DND-41 (cell line): Measurements from ENCODE around the gene LAPTM5.

Experiments
- ATAC-seq: fragments of 200-7000 bp; cut with Tn5 transposase; 3 replicates; pipeline ENCODE4 v1.9.1; 2021; ENCODE audit warnings: low read depth; ENCODE audit not compliant: insufficient read depth
- DNase-seq: peaks from one replicate; pipeline ENCODE4 v3.0.0-alpha.2; 2020
- H2AFZ ChIP-seq: 2 replicates; pipeline ENCODE4 v1.6.0; 2012; ENCODE audit warnings: low read depth, low read length
- H3K27ac ChIP-seq: 2 replicates; pipeline ENCODE4 v1.5.1; 2012; ENCODE audit warnings: low read length, inconsistent platforms
- H3K27me3 ChIP-seq: fragments of 200-600 bp; sonication (generic); 2 replicates; pipeline ENCODE4 v1.6.0; 2012; ENCODE audit warnings: low read length, mild to moderate bottlenecking, inconsistent platforms; ENCODE audit not compliant: insufficient read depth, poor library complexity
- H3K36me3 ChIP-seq: 2 replicates; pipeline ENCODE4 v1.5.1; 2012; ENCODE audit warnings: low read length, inconsistent platforms; ENCODE audit not compliant: insufficient read depth
- H3K4me1 ChIP-seq: 2 replicates; pipeline ENCODE4 v1.5.1; 2012; ENCODE audit warnings: mild to moderate bottlenecking, low read length; ENCODE audit not compliant: insufficient read depth
- H3K4me2 ChIP-seq: 2 replicates; pipeline ENCODE4 v1.6.0; 2012; ENCODE audit warnings: mild to moderate bottlenecking, moderate library complexity, low read length, inconsistent platforms; ENCODE audit not compliant: insufficient read depth
- H3K4me3 ChIP-seq, 2 experiments: fragments of 200-600 bp in 1 of 2; shearing (Covaris generic) in 1 of 2; 2 replicates each; pipeline ENCODE4 v1.5.1; 2012 to 2016; ENCODE audit warnings: inconsistent platforms in 2 of 2, low read length in 2 of 2, mild to moderate bottlenecking in 2 of 2, low read depth in 1 of 2, moderate library complexity in 1 of 2
- H3K79me2 ChIP-seq: 2 replicates; pipeline ENCODE4 v1.6.0; 2012; ENCODE audit warnings: low read length, inconsistent platforms; ENCODE audit not compliant: insufficient read depth
- H3K9ac ChIP-seq: 2 replicates; pipeline ENCODE4 v1.6.0; 2012; ENCODE audit warnings: low read depth, mild to moderate bottlenecking, inconsistent platforms, low read length, moderate library complexity
- H3K9me3 ChIP-seq: 2 replicates; pipeline ENCODE4 v1.5.1; 2012; ENCODE audit warnings: low read length, moderate library complexity, mild to moderate bottlenecking, inconsistent platforms; ENCODE audit not compliant: insufficient read depth, severe bottlenecking
- H4K20me1 ChIP-seq: 2 replicates; pipeline ENCODE4 v1.6.0; 2012; ENCODE audit warnings: low read length; ENCODE audit not compliant: insufficient read depth
- EZH2 ChIP-seq: IDR thresholded peaks from 3 replicates; pipeline ENCODE4 v1.6.1; 2012; ENCODE audit warnings: borderline replicate concordance, low read depth, mild to moderate bottlenecking, moderate library complexity, low read length, inconsistent platforms; ENCODE audit not compliant: severe bottlenecking
- TF ChIP-seq, protein P1 (sequence below): IDR thresholded peaks from 2 replicates; pipeline ENCODE4 v1.5.1; 2012; ENCODE audit warnings: borderline replicate concordance, low read length, moderate library complexity, mild to moderate bottlenecking; ENCODE audit not compliant: poor library complexity, severe bottlenecking; ENCODE audit errors: extremely low read depth

LAPTM5 gene

DNA sequence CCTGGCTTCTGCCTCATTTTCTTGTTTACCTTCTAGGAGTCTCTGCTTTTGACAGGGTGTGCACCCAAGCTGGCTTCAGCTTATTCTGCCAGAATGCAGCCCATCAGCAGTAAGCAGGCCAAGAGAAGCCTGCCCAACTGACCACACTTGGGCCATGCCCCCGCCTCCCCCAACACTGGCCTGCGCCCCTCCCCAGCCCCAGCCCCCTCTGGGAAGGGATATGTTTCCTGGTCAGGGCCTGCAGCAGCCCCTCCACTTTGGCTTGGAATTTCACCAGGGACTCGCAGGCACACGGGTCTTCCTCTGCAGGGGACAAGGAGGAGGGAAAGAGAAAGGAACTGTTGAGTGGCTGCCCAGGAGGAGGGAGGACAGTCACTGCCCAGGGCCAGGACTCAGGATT, 43.5 kb downstream of the LAPTM5 start:
- Histone ChIP-seq H3K9ac (no peak overlapping the region), H3K79me2 (no peaks in the 10 kb centered on the region), H3K27me3 (peaks cover 5% of the 10 kb centered on the region), H4K20me1 (no peaks in the 10 kb centered on the region), H2AFZ (no peak overlapping the region), H3K4me2 (no peak overlapping the region), H3K27ac (no peak overlapping the region), H3K36me3 (no peaks in the 10 kb centered on the region), H3K4me1 (peaks cover 11% of the 10 kb centered on the region), H3K9me3 (no peaks in the 10 kb centered on the region), H3K4me3 (no peak overlapping the region)
- ATAC-seq (no peak), DNase-seq (no peak)
- no peak for TF ChIP-seq EZH2
- TF ChIP-seq, protein P1, sequence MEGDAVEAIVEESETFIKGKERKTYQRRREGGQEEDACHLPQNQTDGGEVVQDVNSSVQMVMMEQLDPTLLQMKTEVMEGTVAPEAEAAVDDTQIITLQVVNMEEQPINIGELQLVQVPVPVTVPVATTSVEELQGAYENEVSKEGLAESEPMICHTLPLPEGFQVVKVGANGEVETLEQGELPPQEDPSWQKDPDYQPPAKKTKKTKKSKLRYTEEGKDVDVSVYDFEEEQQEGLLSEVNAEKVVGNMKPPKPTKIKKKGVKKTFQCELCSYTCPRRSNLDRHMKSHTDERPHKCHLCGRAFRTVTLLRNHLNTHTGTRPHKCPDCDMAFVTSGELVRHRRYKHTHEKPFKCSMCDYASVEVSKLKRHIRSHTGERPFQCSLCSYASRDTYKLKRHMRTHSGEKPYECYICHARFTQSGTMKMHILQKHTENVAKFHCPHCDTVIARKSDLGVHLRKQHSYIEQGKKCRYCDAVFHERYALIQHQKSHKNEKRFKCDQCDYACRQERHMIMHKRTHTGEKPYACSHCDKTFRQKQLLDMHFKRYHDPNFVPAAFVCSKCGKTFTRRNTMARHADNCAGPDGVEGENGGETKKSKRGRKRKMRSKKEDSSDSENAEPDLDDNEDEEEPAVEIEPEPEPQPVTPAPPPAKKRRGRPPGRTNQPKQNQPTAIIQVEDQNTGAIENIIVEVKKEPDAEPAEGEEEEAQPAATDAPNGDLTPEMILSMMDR: no peak

DNA sequence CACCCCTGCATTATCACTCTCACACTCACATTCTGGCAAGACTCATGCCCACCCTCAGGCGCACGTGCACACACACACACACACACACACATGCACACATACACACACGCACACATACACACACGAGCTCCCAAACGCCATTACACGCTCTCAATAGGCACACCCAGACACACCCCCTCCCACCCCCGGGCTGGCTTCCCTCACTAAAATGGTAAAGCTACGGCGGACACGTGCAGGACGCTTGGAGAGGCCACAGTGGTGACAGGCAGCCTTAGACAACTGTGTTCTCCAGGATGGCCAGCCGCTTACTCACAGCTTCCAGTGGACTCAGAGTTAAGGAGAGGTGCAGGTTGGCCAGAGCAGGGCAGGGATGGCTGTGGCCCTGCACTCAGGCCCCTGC, 44.3 kb downstream of the LAPTM5 start:
- Histone ChIP-seq H3K9ac (no peak overlapping the region), H3K27me3 (peaks cover 5% of the 10 kb centered on the region), H3K79me2 (no peaks in the 10 kb centered on the region), H3K4me1 (peaks cover 7% of the 10 kb centered on the region), H3K4me3 (no peak overlapping the region), H4K20me1 (no peaks in the 10 kb centered on the region), H2AFZ (no peak overlapping the region), H3K4me2 (no peak overlapping the region), H3K36me3 (no peaks in the 10 kb centered on the region), H3K9me3 (no peaks in the 10 kb centered on the region), H3K27ac (no peak overlapping the region)
- ATAC-seq (no peak), DNase-seq (no peak)
- no peak for TF ChIP-seq EZH2
- TF ChIP-seq, protein P1: no peak

DNA sequence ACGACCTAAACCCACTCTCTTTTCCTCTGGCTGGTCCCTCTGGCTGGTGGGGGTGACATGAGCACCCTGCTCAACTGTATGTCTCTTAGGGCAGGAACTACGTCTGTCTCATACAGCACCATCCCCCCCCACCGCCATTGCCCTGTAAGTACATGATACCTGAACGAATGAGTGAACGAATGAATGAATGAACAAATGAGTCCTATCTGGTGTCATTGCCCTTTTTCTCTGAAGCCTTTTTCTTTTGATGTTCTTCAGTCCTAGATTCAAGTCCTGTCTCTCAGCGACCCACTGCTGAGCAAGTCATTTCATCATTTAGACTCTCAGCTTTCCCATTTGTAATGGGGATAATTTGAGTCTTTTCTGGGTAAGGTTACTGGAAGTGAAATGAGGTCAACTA, 45.0 kb downstream of the LAPTM5 start:
- H3K4me2 ChIP-seq: no peak overlapping the region

DNA sequence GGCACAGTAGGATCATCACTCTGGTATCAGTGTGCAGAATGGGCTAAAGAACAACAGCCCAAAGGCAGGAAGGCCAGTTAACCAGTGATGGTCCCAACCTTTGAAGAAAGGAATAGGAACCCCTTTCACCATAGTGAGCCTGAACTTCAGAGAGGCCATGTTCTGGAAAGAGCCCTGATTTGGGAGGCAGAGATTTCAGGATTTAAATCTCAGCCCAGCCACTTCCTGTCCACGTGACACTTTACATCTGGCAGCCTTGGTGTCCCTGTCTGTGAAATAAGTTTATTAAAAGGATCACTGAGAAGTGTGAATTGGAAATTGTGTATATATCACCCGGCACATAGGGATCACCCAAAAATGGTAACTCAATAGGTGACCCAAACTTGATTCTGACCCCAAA, 47.2 kb downstream of the LAPTM5 start:
- no peak overlapping the region for H2AFZ ChIP-seq
- DNase-seq: no peak
- no peak for ATAC-seq

More for the DNA sequence above, 45.0 kb downstream of the LAPTM5 start:
- peaks cover 2% of the 10 kb centered on the region; the same call in 1 of the 2 replicates for H3K4me1 ChIP-seq
- no peak overlapping the region for H3K27ac ChIP-seq
- no peaks in the 10 kb centered on the region for H4K20me1 ChIP-seq
- peaks cover 9% of the 10 kb centered on the region for H3K27me3 ChIP-seq
- no peak overlapping the region for H3K4me3 ChIP-seq
- H3K36me3 ChIP-seq: no peaks in the 10 kb centered on the region
- ATAC-seq (no peak), DNase-seq (no peak)
- H3K79me2 ChIP-seq: no peaks in the 10 kb centered on the region
- no peak for TF ChIP-seq EZH2
- TF ChIP-seq, protein P1: no peak
- no peaks in the 10 kb centered on the region for H3K9me3 ChIP-seq
- no peak overlapping the region for H3K9ac ChIP-seq
- no peak overlapping the region for H2AFZ ChIP-seq

More for the DNA sequence above, 47.2 kb downstream of the LAPTM5 start:
- no peaks in the 10 kb centered on the region for H4K20me1 ChIP-seq
- no peak overlapping the region for H3K4me2 ChIP-seq
- no peak overlapping the region for H3K27ac ChIP-seq
- TF ChIP-seq EZH2: no peak
- TF ChIP-seq, protein P1: no peak
- no peaks in the 10 kb centered on the region for H3K36me3 ChIP-seq
- no peaks in the 10 kb centered on the region for H3K4me1 ChIP-seq
- no peak overlapping the region for H3K4me3 ChIP-seq
- no peaks in the 10 kb centered on the region for H3K9me3 ChIP-seq
- peaks cover 13% of the 10 kb centered on the region for H3K27me3 ChIP-seq
- H3K9ac ChIP-seq: no peak overlapping the region
- H3K79me2 ChIP-seq: no peaks in the 10 kb centered on the region
